Measurements from ENCODE around the gene RENBP. TPM values are rescaled to one million over a fixed set of nuclear protein-coding genes. Genes with fewer than 3 reads are reported as not detected.
A peak's percentile ranks its signal among the peaks of the same experiment; 100 is the strongest.

The RENBP gene
- total and polyA plus RNA-seq, 4 donors: 16.6 to 90.8 (median 62.0) TPM

DNA sequence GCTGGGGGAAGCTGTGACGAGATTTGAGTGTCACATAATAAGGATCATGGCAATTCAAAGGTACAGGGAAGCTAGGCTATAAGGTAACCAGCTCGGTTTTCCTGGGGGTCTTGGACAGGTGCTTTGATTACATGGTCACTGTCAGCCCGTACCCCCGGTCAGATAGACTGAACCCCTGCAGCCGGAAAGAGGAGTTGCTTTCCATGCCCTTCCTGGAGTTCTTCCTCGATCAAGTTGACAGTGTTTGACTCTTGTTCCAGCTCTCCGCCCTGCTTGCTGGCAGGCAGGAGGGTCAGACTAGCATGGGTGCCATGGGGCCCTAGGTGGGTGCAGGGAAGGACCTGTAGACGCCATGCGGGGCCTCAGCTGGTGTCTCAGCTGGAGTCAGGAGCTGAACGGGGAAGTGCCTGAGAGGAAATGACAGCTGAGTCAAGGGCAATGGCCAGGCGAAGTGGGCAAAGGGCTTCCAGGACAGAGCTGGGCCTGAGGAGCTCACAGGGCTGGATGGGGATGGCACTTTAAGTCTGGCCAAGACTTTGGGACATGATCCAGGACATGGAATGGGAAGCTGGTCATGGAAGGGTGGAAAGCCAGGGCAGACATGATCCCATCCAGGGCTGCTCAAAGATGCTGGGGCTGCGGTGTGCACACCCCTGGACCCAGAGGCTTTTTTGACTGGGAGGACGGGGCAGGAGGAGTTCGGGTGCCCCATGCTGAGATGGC, 29.7 kb upstream of the RENBP start:
- H3K9ac ChIP-seq (ENCODE audit: insufficient read depth in 1 of 2, low read length in 2 of 2): no peak overlapping the region

GRCh38 chrX:153973127-153974002, 28.9 kb upstream of the RENBP start:
- 46 to 47% methylated on average over 20 of the region's 20 CpGs for WGBS, 2 donors

More for the DNA sequence above, 29.7 kb upstream of the RENBP start:
- WGBS, 2 donors: 52 to 70% methylated on average over 12 to 14 of the region's 14 CpGs
- Histone ChIP-seq H3K4me1 (ENCODE audit: control insufficient read depth in 5 of 5, insufficient read depth in 5 of 5, low read length in 5 of 5) (peaks cover 0 to 21% (median 5%) of the 10 kb centered on the region in 5 donors), H3K4me3 (no peak overlapping the region), H3K36me3 (ENCODE audit: control insufficient read depth in 4 of 4, insufficient read depth in 4 of 4, low read length in 4 of 4) (peaks cover 0 to 5% (median 0%) of the 10 kb centered on the region in 4 donors), H3K9me3 (ENCODE audit: control insufficient read depth in 4 of 4, insufficient read depth in 3 of 4, low read length in 3 of 4) (peaks cover 0 to 4% (median 0%) of the 10 kb centered on the region in 4 donors), H3K27me3 (ENCODE audit: control insufficient read depth in 3 of 3, insufficient read depth in 3 of 3, low read length in 2 of 3) (no peaks in the 10 kb centered on the region), H3K27ac (ENCODE audit: low read depth in 1 of 2, low read length in 1 of 2) (peak overlapping the region; percentile 88 to 98)
- TF ChIP-seq CTCF (IDR thresholded peaks at IDR 0.05; ENCODE audit: control extremely low read depth, extremely low read depth): no peak
- ATAC-seq (ENCODE audit: insufficient read depth, low FRiP score): no peak
- no peak for DNase-seq

GRCh38 chrX:153972368-153973126, 28.1 kb upstream of the RENBP start, which contains the start of gene TMEM187:
Gene TMEM187, plus strand, starts transcription at chrX:153972754. Its CDS starts 9,309 bp downstream, at chrX:153982063.
- H3K4me1 ChIP-seq (ENCODE audit: control insufficient read depth in 5 of 5, insufficient read depth in 5 of 5, low read length in 5 of 5): peaks cover 0 to 37% (median 7%) of the 10 kb centered on the region in 5 donors
- H3K36me3 ChIP-seq (ENCODE audit: control insufficient read depth in 4 of 4, insufficient read depth in 4 of 4, low read length in 4 of 4): peaks cover 0 to 6% (median 0%) of the 10 kb centered on the region in 4 donors
- 0 to 8% methylated on average over 18 to 103 of the region's 103 CpGs for WGBS, 2 donors
- DNase-seq: peak; percentile 92 to 94 (median 92)
- TF ChIP-seq CTCF (IDR thresholded peaks at IDR 0.05; ENCODE audit: control extremely low read depth, extremely low read depth): no peak
- peaks cover 0 to 4% (median 0%) of the 10 kb centered on the region in 4 donors for H3K9me3 ChIP-seq (ENCODE audit: control insufficient read depth in 4 of 4, insufficient read depth in 3 of 4, low read length in 3 of 4)
- peak; percentile 54 for ATAC-seq (ENCODE audit: insufficient read depth, low FRiP score)
- H3K9ac ChIP-seq (ENCODE audit: insufficient read depth in 1 of 2, low read length in 2 of 2): peak within 1 kb of the TSS; percentile 95 to 99
- H3K27me3 ChIP-seq (ENCODE audit: control insufficient read depth in 3 of 3, insufficient read depth in 3 of 3, low read length in 2 of 3): no peaks in the 10 kb centered on the region
- peak within 1 kb of the TSS; percentile 88 to 98 for H3K27ac ChIP-seq (ENCODE audit: low read depth in 1 of 2, low read length in 1 of 2)
- peak within 1 kb of the TSS; percentile 85 for H3K4me3 ChIP-seq

More at GRCh38 chrX:153973127-153974002, 28.9 kb upstream of the RENBP start:
- peaks cover 0 to 29% (median 5%) of the 10 kb centered on the region in 5 donors for H3K4me1 ChIP-seq (ENCODE audit: control insufficient read depth in 5 of 5, insufficient read depth in 5 of 5, low read length in 5 of 5)
- no peak for TF ChIP-seq CTCF (IDR thresholded peaks at IDR 0.05; ENCODE audit: control extremely low read depth, extremely low read depth)
- peak overlapping the region; percentile 46 to 91 for H3K9ac ChIP-seq (ENCODE audit: insufficient read depth in 1 of 2, low read length in 2 of 2)
- ATAC-seq (ENCODE audit: insufficient read depth, low FRiP score) (no peak), DNase-seq (peak in 2 of 3 donors; percentile 20 to 23)
- H3K9me3 ChIP-seq (ENCODE audit: control insufficient read depth in 4 of 4, insufficient read depth in 3 of 4, low read length in 3 of 4): peaks cover 0 to 4% (median 0%) of the 10 kb centered on the region in 4 donors
- H3K4me3 ChIP-seq: peak overlapping the region; percentile 62
- H3K27ac ChIP-seq (ENCODE audit: low read depth in 1 of 2, low read length in 1 of 2): peak overlapping the region; percentile 88 to 98
- no peaks in the 10 kb centered on the region for H3K27me3 ChIP-seq (ENCODE audit: control insufficient read depth in 3 of 3, insufficient read depth in 3 of 3, low read length in 2 of 3)
- peaks cover 0 to 6% (median 0%) of the 10 kb centered on the region in 4 donors for H3K36me3 ChIP-seq (ENCODE audit: control insufficient read depth in 4 of 4, insufficient read depth in 4 of 4, low read length in 4 of 4)
